Measurements from ENCODE around the gene STAMBP.

The STAMBP gene

DNA sequence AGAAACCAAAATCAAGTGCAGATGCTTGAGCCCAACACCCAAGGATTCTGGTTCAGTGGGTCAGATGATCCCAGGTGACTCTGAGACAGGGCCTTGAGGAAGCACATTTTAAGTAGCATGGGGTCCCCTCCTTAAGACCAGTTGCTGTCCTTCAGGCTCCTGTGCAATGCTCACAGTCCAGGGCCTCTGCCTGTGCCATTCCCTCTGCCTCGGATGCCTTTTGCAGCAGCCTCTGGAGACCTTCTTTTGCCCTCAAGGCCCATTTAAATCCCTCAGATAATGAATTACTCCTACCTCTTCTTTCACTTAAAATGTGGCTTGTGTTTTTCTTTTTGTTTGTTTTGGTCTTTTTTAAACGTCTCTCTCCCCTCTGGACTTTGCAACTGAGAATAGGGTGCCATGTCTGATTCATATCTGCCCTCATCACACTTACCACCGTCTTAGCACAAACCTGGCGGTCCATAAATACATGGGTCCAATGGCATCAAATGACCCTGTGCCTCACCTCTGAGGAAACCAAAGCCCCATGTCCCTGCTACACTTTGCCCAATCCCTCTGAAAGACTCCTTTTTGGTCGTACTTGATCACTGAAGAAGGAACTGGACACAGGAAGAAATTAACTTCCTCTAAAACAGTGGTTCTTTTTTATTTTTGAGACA is 78.2 kb downstream of the STAMBP start:
- DNase-seq (ENCODE audit: low read depth in 2 of 2): no peak

DNA sequence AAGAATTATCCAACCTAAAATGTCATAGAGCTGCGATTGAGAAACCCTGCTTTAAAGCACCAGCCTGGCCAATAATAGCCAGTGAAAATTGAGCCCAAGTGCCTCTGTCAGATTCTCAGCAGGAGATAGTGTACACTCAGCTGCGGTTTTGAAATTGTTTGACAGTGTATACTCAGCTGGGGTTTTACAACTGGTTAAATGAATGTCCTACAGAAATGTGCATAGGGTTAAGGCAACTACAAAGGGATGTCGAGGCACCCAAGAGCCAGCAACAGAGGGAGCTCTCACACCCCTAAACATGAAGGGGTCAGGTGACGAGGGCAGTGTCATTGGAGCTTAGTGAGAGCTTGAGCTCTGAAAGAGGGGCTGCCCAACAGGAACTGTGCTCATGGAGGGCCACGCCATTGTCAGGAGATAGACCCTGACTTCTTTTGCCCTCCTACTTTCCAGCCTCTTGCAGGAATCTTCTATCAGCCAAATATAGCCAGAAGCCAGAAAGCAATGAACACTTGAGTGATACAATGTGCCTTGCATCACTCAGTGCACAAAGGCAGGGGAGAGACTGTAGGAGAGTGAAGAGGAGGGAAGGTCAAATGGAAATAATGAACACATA is 79.2 kb downstream of the STAMBP start:
- peak in 1 of 2 donors; percentile 25 for DNase-seq (ENCODE audit: low read depth in 2 of 2)

DNA sequence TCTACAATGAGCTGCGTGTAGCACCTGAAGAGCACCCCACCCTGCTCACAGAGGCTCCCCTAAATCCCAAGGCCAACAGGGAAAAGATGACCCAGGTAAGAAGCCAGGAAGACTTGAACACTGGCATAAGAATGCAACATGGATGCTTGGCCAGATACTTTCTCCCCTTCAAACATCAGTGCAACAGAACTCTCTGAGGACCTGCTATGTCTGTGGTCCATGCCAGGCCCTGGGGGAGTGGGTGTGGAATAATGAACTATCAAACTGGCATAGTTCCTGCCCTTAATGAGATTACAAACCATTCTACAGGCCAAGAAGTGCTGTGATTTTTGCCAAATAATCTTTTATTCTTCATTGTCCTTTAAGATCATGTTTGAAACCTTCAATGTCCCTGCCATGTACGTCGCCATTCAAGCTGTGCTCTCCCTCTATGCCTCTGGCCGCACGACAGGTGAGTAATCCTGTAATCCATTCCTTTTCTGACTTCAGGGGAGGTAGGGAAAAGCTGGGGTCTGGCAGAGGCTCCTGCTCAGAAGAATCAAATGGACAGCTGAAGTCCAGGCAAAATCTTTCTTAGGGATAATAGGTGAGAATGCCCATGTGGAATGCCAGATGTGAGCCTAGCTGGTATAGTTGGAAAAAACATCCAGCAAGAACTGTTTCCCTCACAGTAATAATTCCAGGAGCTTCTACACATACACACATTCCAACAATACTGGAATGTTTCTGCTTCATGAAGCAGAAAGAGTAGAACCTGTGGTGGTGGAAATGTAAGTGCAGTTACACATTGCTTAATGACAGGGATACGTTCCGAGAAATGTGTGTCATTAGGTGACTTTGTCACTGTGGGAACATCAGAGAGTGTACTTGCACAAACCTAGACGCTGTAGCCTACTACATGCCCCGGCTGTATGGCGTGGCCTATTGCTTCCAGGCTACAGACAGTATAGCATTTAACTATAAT is 80.2 kb downstream of the STAMBP start:
- no peak for DNase-seq (ENCODE audit: low read depth in 2 of 2)

DNA sequence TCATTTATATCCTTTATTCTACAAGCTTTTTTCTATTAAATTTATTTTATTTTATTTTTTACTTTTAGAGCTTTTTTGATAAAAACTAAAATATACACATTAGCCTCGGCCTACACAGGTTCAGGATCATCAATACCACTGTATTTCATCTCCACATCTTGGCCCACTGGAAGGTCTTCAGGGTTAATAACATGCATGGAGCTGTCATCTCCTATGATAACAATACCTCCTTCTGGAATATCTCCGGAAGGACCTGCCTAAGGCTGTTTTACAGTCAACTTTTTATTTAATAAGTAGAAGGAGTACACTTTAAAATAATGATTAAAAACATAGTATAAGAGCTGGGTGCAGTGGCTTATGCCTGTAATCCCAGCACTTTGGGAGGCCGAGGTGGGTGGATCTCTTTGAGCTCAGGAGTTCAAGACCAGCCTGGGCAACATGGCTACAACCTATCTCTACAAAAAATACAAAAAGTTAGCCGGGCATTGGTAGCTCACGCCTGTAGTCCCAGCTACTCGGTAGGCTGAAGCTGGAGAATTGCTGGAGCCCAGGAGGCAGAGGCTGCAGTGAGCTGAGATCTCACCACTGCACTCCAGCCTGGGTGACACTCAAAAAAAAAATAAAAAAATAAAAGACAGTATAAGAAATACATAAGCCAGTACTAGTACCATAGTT is 82.2 kb downstream of the STAMBP start:
- no peak for DNase-seq (ENCODE audit: low read depth in 2 of 2)

DNA sequence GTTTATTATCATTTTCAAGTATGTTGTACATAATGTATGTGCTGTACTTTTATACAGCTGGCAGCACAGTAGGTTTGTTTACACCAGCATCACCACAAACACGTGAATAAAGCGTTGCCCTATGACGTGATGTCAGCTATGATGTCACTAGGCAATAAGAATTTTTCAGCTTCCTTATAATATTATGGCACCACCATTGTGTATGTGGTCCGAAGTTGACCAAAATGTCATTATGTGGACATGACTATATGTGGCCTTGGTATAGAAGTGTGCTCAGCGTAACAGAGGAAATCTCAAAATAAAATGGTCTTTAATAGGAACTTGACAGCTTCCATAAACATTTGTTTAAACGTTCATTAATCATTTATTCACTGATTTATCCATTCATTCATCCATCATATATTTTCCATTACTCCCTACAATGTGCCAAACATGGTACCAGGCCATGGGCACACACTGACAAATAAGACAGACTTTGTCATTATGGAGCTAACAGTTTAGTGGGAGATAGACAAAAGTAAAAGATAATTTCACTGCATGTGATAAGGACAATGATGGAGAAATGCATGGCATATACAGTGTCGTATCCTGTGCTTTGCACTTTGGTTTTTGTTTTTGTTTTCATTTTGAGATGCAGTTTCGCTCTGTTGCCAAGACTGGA is 82.9 kb downstream of the STAMBP start:
- no peak for DNase-seq (ENCODE audit: low read depth in 2 of 2)

DNA sequence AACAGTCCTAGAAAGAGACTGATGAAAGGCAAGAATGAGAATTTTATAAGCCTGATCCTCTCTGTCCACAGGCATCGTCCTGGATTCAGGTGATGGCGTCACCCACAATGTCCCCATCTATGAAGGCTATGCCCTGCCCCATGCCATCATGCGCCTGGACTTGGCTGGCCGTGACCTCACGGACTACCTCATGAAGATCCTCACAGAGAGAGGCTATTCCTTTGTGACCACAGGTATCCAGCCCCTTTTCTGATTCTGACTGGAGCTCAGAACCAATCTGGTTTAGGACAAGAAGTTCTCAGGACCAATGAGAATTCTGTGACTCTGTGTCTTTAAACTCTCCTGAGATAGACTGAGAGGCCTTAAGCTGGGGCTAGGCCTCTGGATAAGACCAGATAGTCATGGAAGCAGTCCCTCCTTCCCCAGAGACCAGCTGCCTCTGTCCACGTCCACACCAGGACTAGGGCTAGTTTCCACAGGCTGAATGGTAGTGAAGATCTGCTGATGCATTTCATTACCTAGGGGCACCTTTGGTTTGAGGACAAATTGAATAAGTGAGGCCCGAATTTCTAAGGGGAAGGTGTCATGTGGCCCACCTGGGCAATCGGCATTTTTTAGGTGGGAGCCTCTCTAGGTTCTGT is 84.8 kb downstream of the STAMBP start:
- DNase-seq (ENCODE audit: low read depth in 2 of 2): no peak

DNA sequence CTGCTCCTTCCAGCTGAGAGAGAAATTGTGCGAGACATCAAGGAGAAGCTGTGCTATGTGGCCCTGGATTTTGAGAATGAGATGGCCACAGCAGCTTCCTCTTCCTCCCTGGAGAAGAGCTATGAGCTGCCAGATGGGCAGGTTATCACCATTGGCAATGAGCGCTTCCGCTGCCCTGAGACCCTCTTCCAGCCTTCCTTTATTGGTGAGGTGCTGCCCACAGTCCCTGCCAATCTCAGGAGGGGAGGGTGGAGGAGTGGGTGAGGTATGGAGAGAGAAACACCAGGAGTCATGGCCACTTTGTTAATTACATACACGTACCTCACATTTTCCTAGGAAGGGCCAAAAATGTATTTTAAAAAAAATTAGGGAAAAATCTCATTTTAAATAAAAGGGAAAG is 85.9 kb downstream of the STAMBP start:
- DNase-seq (ENCODE audit: low read depth in 2 of 2): no peak

DNA sequence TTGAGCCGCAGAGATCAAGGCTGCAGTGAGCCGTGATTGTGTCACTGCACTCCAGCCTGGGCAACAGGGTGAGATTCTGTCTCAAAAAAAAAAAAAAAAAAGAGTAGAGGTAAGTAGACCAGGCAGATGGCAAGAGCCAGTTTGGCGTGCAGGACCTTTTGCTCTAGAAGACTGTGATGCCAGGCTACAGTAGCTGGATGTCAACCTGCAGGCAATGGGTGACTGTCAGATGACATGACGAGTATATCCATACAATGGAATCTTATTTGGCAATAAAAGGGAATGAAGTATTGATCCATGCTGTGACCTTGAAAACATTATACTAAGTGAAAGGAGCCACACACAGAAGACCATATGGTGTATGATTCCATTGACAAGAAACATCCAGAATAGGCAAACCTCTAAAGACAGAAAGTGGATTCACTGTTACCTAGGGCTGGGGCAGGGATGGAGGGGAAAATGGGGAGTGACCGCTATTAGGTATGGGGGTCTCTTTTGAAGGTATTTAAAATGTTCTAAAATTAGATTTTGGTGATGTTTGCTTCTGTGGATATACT is 86.8 kb downstream of the STAMBP start:
- DNase-seq (ENCODE audit: low read depth in 2 of 2): no peak

DNA sequence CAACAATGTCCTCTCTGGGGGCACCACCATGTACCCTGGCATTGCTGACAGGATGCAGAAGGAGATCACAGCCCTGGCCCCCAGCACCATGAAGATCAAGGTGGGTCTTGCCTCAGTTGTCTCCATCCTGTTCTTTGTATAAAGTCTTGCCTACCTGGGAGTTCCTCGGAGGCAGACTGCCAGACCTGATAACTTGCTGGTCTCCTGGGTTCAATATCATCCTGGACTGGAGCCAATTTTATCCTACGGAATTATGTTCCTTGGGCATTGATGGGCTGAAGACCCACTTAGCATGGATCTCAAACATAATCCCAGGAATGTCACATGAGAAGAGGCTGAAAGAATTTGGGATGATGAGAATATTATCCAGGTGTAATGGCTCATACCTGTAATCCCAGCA is 87.9 kb downstream of the STAMBP start:
- DNase-seq (ENCODE audit: low read depth in 2 of 2): no peak

DNA sequence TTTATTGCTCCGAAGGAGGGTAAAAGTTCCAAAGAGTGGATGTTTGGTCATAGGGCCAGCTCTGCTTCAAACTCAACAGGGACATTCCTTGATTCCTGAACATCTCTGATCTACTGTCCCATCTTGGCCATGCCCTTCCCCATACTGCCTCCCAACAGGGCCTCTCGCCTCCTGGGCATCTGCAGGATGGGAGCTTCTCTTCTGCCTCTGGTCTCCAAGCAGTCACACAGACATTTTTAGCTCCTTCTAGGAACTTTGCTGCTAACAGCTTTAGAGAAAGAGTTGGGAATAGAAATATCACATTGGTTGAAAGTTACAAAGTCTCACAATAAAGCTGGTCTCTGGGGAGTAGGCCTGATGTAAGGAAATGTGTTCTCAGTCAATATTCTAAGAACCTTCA is 88.5 kb downstream of the STAMBP start:
- no peak for DNase-seq (ENCODE audit: low read depth in 2 of 2)

DNA sequence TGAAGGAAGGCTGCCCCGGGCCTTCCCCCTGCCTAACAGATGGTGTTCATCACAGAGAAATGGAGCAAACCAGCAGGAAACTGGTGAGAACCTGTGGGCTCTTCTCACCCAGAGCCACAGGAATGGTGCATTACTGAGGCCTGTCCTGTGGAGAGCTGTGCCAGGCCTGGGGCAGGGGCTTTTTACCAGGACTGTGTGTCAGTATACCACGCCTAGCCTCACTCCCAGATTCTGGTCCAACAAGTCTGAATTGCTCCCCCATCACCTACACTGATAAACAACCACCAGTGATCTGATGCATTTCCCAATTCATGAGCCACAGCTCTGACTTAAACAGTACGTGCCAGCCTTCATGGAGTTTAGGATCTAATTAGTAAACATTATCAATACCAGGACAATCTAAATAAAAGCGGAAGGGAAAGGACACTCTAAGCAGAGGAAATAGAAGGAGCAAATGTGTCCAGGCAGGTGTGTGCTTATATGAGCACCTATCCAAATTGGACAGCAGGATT is 89.0 kb downstream of the STAMBP start:
- DNase-seq (ENCODE audit: low read depth in 2 of 2): no peak

DNA sequence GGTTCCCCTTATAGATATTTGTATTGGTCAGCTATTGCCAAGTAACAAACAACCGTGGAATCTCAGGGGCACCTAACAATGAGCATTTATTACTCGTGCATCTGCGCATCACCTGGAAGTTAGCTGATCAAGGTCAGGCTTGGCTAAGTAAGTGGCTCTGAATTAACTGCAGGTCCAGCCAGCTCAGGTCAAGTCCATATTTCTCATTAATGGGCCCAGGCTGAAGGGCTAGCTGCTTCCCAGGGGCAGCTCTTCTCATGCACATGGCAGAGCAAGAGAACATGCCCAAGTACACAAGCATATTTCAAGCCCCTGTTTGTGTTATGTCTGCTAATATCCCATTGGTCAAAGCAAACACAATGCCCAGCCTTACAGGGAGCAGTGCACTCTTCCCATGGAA is 90.1 kb downstream of the STAMBP start:
- no peak for DNase-seq (ENCODE audit: low read depth in 2 of 2)

DNA sequence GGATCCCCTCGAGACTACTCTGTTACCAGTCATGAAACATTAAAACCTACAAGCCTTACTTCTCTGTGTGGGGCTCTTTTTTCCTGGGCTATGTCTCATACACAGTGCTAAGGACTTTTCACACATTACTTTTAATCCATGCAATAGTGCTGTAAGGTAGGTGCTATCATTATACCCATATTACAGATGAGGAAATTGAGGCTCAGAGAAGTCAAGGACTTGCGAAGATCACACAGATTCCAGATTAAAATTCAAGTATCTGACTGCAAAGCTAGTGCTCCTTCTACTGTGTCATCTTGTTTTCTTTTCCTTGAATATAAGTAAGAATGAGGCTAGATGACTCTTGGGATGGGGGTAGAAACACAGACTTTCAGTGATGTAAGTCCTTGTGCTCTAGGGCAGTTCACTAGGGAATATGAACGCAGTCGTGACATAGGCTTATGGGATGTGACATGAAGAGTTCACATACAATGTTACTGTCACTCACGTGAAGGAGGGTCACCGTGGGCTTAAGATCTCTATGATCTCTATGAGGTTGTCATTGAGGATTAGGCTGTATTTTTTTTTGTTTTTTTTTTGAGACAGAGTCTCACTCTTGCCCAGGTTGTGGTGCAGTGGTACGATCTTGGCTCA is 91.0 kb downstream of the STAMBP start:
- DNase-seq (ENCODE audit: low read depth in 2 of 2): no peak

DNA sequence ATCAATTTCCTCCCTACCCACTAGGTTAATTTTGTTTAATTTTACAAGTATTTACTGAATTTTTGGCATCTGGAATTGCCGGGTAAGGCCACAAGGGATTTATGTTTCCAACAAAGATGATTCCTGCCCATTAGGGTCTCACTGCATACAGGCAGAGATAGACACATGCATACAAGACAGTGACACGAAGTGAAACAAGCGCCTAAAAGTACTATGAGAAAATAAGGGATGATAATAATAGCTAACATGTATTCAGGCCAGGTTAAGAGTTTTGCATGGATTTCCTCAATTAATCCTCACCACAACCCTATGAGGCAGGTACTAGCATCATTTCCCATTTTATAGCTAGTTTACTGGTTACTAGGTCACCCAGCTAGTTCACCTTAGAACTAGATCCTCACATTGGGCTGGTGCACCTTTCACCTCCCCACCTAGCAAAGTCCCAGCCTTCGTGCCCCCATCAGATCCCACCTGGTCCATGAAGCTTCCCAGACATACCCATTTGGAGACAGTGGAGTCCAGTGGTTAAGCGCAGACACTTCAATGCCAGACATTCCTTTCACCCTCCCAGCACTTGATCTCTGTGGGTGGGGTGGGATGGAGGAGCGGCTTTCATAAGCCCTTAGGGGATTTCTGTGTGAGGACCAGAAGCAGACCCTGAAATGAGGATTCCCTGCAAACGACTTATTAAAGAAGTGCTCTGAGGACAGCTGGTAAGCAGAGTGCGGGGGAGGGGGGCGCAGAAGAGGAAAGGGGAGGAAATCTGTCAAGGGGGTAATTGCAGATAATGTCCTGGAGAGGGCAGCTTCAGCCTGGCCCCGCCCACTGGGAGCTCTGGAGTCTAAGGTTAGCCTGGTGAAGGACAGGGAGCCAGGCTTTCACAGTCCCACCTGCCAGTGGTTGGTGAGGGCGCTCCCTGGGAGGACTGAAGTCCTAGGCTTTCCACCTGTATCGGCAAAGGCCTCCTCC is 92.1 kb downstream of the STAMBP start:
- no peak for DNase-seq (ENCODE audit: low read depth in 2 of 2)

DNA sequence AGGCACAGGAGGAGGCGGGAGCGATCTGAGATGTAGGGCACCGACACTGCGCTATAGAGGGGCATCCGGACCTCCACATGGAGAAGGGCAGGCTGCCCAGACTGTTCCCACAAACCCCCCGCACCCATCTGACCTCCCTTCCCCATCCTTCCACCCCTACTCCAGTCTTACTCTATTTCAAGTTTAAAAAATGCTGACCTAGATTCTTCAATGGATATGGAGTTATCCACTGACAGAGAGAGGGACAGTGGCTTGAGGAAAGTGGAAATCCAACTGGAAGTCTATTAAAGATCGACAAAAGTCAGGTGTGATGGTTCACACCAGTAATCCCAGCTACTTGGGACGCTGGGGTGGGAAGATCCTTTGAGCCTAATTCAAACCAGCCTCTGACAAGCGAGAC is 92.8 kb downstream of the STAMBP start:
- no peak for DNase-seq (ENCODE audit: low read depth in 2 of 2)

DNA sequence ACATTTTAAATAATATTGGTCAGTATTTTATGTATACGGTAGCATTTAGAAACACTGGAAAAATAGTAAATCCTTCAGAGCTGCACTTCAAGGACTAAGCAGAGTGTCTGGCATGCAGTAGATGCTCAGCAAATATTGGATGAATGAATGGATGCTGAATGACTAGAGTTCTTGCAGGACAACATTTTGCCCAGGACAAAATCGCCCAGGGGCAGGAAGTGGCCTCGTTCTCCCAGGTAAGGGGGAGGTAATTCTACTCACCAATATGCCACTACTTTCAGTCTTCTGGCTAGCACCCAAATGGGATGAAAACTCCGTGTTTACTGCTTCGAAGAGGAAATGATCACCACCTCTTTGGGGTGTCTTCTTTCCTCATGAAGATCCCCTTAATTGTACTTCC is 93.9 kb downstream of the STAMBP start:
- DNase-seq (ENCODE audit: low read depth in 2 of 2): no peak
